Mesenchymal stem cell (in vitro differentiated cells and primary cell): ENCODE measurements around the gene AMN.

Experiments
- DNase-seq: peaks from one replicate; pipeline ENCODE4 v3.0.0-alpha.2; 2013
- H2AFZ ChIP-seq: one replicate; pipeline ENCODE4 v1.6.1; 2013; ENCODE audit warnings: low read depth, mild to moderate bottlenecking, control low read depth, inconsistent platforms, low read length, moderate library complexity
- H2AK5ac ChIP-seq: 2 replicates; pipeline ENCODE4 v1.6.1; 2013; ENCODE audit warnings: low read length, moderate library complexity, mild to moderate bottlenecking, inconsistent platforms; ENCODE audit not compliant: severe bottlenecking
- H2BK120ac ChIP-seq: one replicate; pipeline ENCODE4 v1.6.1; 2013; ENCODE audit warnings: low read depth, mild to moderate bottlenecking, inconsistent platforms, low read length, moderate library complexity
- H2BK12ac ChIP-seq, 2 experiments: one replicate each; pipeline ENCODE4 v1.6.1; 2013; ENCODE audit warnings: inconsistent platforms in 2 of 2, low read length in 2 of 2, mild to moderate bottlenecking in 2 of 2, moderate library complexity in 2 of 2, control low read depth in 1 of 2
- H2BK15ac ChIP-seq: one replicate; pipeline ENCODE4 v1.6.1; 2013; ENCODE audit warnings: mild to moderate bottlenecking, low read depth, inconsistent platforms; ENCODE audit not compliant: poor library complexity, severe bottlenecking
- H2BK5ac ChIP-seq: 2 replicates; pipeline ENCODE4 v1.6.1; 2013; ENCODE audit warnings: low read depth, mild to moderate bottlenecking, low read length, control low read depth, inconsistent platforms; ENCODE audit not compliant: poor library complexity, severe bottlenecking
- H3K14ac ChIP-seq, 2 experiments: one replicate each; pipeline ENCODE4 v1.6.1; 2013; ENCODE audit warnings: inconsistent platforms in 2 of 2, low read length in 2 of 2, control low read depth in 1 of 2, mild to moderate bottlenecking in 1 of 2, moderate library complexity in 1 of 2
- H3K18ac ChIP-seq, 2 experiments: one replicate each; pipeline ENCODE4 v1.6.1; 2013; ENCODE audit warnings: inconsistent platforms in 2 of 2, low read length in 2 of 2, control low read depth in 1 of 2, low read depth in 1 of 2, mild to moderate bottlenecking in 1 of 2
- H3K23ac ChIP-seq, 2 experiments: one replicate each; pipeline ENCODE4 v1.6.1; 2013; ENCODE audit warnings: inconsistent platforms in 2 of 2, low read length in 2 of 2, mild to moderate bottlenecking in 2 of 2, moderate library complexity in 2 of 2, control low read depth in 1 of 2
- H3K27ac ChIP-seq: 2 replicates; pipeline ENCODE4 v1.5.1; 2013; ENCODE audit warnings: mild to moderate bottlenecking, moderate library complexity, low read length, control low read depth, inconsistent platforms; ENCODE audit not compliant: poor library complexity, severe bottlenecking
- H3K27me3 ChIP-seq, 2 experiments: 2 replicates each; pipeline versions ENCODE4 v1.6.1 to v1.7.0; 2013; ENCODE audit warnings: low read length in 2 of 2, mild to moderate bottlenecking in 2 of 2, moderate library complexity in 2 of 2, control low read depth in 1 of 2, inconsistent platforms in 1 of 2; ENCODE audit not compliant: control insufficient read depth in 1 of 2, insufficient read depth in 1 of 2
- H3K36me3 ChIP-seq, 2 experiments: 2 replicates each; pipeline versions ENCODE4 v1.6.1 to v1.7.0; 2013; ENCODE audit warnings: low read length in 2 of 2, control low read depth in 1 of 2, inconsistent platforms in 1 of 2, low read depth in 1 of 2, mild to moderate bottlenecking in 1 of 2; ENCODE audit not compliant: insufficient read depth in 2 of 2, control insufficient read depth in 1 of 2
- H3K4ac ChIP-seq, 2 experiments: one replicate each; pipeline ENCODE4 v1.6.1; 2013; ENCODE audit warnings: inconsistent platforms in 2 of 2, low read length in 2 of 2, mild to moderate bottlenecking in 2 of 2, moderate library complexity in 2 of 2, control low read depth in 1 of 2, low read depth in 1 of 2
- H3K4me1 ChIP-seq: 2 replicates; pipeline ENCODE4 v1.6.1; 2013; ENCODE audit warnings: low read depth, low read length, control low read depth; ENCODE audit not compliant: control insufficient read depth, insufficient read depth
- H3K4me2 ChIP-seq: 2 replicates; pipeline ENCODE4 v1.6.1; 2013; ENCODE audit warnings: low read length, mild to moderate bottlenecking, inconsistent platforms; ENCODE audit not compliant: poor library complexity, severe bottlenecking
- H3K4me3 ChIP-seq, 2 experiments: 2 replicates each; pipeline versions ENCODE4 v1.5.1 to v1.7.0; 2013; ENCODE audit warnings: low read length in 2 of 2, mild to moderate bottlenecking in 2 of 2, control low read depth in 1 of 2, low read depth in 1 of 2; ENCODE audit not compliant: insufficient read depth in 1 of 2
- H3K79me1 ChIP-seq: replicated peaks from 2 replicates; pipeline ENCODE4 v1.6.1; 2013; ENCODE audit warnings: mild to moderate bottlenecking, control low read depth, low read length, inconsistent platforms; ENCODE audit not compliant: poor library complexity, severe bottlenecking
- H3K9ac ChIP-seq: 2 replicates; pipeline ENCODE4 v1.7.0; 2013; ENCODE audit warnings: mild to moderate bottlenecking, low read length, moderate library complexity
- H3K9me3 ChIP-seq: 2 replicates; pipeline ENCODE4 v1.7.0; 2013; ENCODE audit warnings: mild to moderate bottlenecking, low read length; ENCODE audit not compliant: control insufficient read depth
- H4K8ac ChIP-seq: one replicate; pipeline ENCODE4 v1.6.1; 2013; ENCODE audit warnings: inconsistent platforms, mild to moderate bottlenecking, low read length, moderate library complexity
- H4K91ac ChIP-seq: one replicate; pipeline ENCODE4 v1.6.1; 2013; ENCODE audit warnings: mild to moderate bottlenecking, low read length, inconsistent platforms
- WGBS: methylation state at CpG from one replicate; pipeline ENCODE4 v1.1.7; 2013; ENCODE audit warnings: mixed read lengths; 5-methylcytosine and 5-hydroxymethylcytosine counted together

The AMN gene

DNA sequence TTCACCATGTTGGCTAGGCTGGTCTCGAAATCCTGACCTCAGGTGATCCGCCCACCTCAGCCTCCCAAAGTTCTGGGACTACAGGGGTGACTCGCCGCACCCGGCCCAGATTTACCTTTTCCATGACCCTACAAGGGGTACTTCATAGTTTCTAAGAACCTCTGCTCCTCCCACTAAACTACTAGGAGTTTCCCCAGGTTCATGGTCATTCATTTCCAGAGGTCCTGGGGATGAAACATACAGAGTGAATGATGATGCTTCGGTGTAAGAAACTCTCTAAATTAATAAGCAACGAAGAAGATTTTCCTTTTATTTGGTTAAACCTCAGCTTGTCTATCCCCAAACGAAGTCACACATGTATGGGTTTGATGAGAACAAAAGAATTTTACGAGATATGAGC lies 56.9 kb downstream of the AMN start:
- WGBS: 99% methylated on average over 6 of the region's 9 CpGs
- no peak overlapping the region for H3K4me3 ChIP-seq
- H3K4me1 ChIP-seq: no peaks in the 10 kb centered on the region
- no peaks in the 10 kb centered on the region for H3K9me3 ChIP-seq
- peaks cover 51% of the 10 kb centered on the region for H3K79me1 ChIP-seq
- no peaks in the 10 kb centered on the region for H3K27me3 ChIP-seq
- no peak overlapping the region for H2AFZ ChIP-seq
- no peak overlapping the region for H3K14ac ChIP-seq
- no peak overlapping the region for H3K4ac ChIP-seq
- H4K8ac ChIP-seq: no peak overlapping the region
- no peak overlapping the region for H3K23ac ChIP-seq
- H3K36me3 ChIP-seq: peaks cover 82 to 95% of the 10 kb centered on the region in 2 experiments
- no peak overlapping the region for H2BK120ac ChIP-seq
- no peak overlapping the region for H2BK15ac ChIP-seq
- H3K4me2 ChIP-seq: no peak overlapping the region
- no peak overlapping the region for H2AK5ac ChIP-seq
- no peak for DNase-seq
- H2BK12ac ChIP-seq: no peak overlapping the region
- H3K18ac ChIP-seq: no peak overlapping the region
- no peak overlapping the region for H4K91ac ChIP-seq
- H3K9ac ChIP-seq: no peak overlapping the region
- no peak overlapping the region for H3K27ac ChIP-seq
- H2BK5ac ChIP-seq: no peak overlapping the region

- H3K9me3 ChIP-seq: no peaks in the 10 kb centered on the region
- H2BK15ac ChIP-seq: no peak overlapping the region
- H4K8ac ChIP-seq: no peak overlapping the region
- H2BK5ac ChIP-seq: no peak overlapping the region
- no peak overlapping the region for H3K14ac ChIP-seq
- no peak overlapping the region for H3K4me2 ChIP-seq
- H3K9ac ChIP-seq: no peak overlapping the region
- H3K79me1 ChIP-seq: peaks cover 56% of the 10 kb centered on the region
- no peak overlapping the region for H3K4ac ChIP-seq
- H3K23ac ChIP-seq: no peak overlapping the region
- 94% methylated on average over 8 of the region's 8 CpGs for WGBS
- H4K91ac ChIP-seq: no peak overlapping the region
- peaks cover 89 to 95% of the 10 kb centered on the region in 2 experiments for H3K36me3 ChIP-seq
- H2BK12ac ChIP-seq: no peak overlapping the region
- H3K18ac ChIP-seq: no peak overlapping the region
- DNase-seq: peak; percentile 15
- no peak overlapping the region for H2AK5ac ChIP-seq
- no peaks in the 10 kb centered on the region for H3K4me1 ChIP-seq
- H2BK120ac ChIP-seq: no peak overlapping the region
- no peaks in the 10 kb centered on the region for H3K27me3 ChIP-seq
- no peak overlapping the region for H3K27ac ChIP-seq
- no peak overlapping the region for H2AFZ ChIP-seq
- H3K4me3 ChIP-seq: no peak overlapping the region
Measured at GRCh38 chr14:102980409-102980810, 57.9 kb downstream of the AMN start.
